ENCODE results near the gene RHOF.

- TF ChIP-seq CTCF (conservative IDR thresholded peaks at IDR 0.05 in 1 of 2, IDR thresholded peaks at IDR 0.05 in 1 of 2; ENCODE audit: low read depth in 1 of 2, low read length in 2 of 2) (no peak), EZH2 (IDR thresholded peaks at IDR 0.05; ENCODE audit: low read length, missing control alignments) (no peak)
Observed at GRCh38 chr12:121781998-121782979, 11.2 kb downstream of the RHOF start.

Measured in fibroblast of lung (primary cell).